ENCODE measurements around the gene NDUFV2. TPM values are rescaled to one million over a fixed set of nuclear protein-coding genes. Genes with fewer than 3 reads are reported as not detected.
"Not testable (repeated sequence)": the region's sequence is repeated elsewhere in the genome, so short reads cannot be mapped to it uniquely, and the experiment has no call there.

Gene NDUFV2
- total RNA-seq, 1 donor from 2014 or later, result 93.2 TPM

DNA sequence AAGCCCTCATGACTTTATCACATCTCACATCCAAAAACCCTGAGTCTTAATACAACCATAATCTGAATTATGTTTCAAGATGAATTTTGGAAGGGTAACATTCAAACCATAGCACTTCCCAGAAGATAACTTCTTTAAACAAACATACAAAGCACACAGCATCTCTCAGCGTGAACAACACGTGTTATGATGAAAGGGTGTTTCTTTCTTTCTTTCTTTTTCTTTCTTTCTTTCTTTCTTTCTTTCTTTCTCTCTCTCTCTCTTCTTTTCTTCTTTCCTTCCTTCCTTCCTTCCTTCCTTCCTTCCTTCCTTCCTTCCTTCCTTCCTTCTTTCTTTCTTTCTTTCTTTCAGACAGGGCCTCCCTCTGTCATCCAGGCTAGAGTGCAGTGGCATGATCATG is 13.8 kb upstream of the NDUFV2 start:
- not testable (repeated sequence) for DNase-seq (ENCODE audit: extremely low read depth, low read depth, low spot score)

DNA sequence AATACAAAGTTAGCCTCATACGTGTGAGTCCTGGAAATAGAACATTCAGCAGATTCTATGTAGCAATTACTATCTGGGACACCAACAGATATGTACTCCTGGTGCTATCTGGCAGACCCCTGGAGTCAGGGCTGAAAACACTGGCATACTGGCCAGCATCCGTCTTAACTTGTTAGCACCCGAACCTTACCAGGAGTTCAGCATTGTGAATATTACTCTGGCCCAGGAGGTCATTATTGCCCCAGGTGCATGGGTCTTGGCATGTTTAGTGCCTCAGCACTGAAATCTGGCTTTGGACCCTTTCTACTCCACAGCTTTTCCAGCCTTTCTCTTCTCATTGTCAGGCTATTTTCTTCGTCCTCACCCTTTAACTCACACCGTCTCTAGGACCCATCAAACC is 11.9 kb upstream of the NDUFV2 start:
- no peak for DNase-seq (ENCODE audit: extremely low read depth, low read depth, low spot score)

- no peak for DNase-seq (ENCODE audit: extremely low read depth, low read depth, low spot score)
Measured at GRCh38 chr18:9091066-9091476, 11.4 kb upstream of the NDUFV2 start.

DNA sequence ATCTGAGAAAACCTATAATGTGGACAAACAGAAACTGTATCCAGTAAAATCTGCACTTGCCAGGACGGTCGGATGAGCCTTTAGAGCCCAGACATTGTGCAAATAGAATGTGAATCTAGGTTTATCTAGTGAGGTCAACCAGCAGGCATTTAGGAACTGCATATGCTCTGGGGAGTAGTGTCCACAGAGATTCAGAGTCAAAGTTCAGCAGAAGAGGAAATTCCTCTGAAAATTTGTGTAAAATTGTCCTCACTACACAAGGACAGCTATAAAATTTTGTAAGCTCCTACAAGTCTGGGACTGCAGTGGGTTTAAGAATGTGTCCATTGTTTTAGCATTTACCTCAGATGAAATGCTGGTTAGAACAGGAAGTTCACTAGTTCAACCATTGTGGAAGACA is 9.8 kb upstream of the NDUFV2 start:
- DNase-seq (ENCODE audit: extremely low read depth, low read depth, low spot score), result no peak

GRCh38 chr18:9093109-9093508 is 9.4 kb upstream of the NDUFV2 start:
- DNase-seq (ENCODE audit: extremely low read depth, low read depth, low spot score), result not testable (repeated sequence)

DNA sequence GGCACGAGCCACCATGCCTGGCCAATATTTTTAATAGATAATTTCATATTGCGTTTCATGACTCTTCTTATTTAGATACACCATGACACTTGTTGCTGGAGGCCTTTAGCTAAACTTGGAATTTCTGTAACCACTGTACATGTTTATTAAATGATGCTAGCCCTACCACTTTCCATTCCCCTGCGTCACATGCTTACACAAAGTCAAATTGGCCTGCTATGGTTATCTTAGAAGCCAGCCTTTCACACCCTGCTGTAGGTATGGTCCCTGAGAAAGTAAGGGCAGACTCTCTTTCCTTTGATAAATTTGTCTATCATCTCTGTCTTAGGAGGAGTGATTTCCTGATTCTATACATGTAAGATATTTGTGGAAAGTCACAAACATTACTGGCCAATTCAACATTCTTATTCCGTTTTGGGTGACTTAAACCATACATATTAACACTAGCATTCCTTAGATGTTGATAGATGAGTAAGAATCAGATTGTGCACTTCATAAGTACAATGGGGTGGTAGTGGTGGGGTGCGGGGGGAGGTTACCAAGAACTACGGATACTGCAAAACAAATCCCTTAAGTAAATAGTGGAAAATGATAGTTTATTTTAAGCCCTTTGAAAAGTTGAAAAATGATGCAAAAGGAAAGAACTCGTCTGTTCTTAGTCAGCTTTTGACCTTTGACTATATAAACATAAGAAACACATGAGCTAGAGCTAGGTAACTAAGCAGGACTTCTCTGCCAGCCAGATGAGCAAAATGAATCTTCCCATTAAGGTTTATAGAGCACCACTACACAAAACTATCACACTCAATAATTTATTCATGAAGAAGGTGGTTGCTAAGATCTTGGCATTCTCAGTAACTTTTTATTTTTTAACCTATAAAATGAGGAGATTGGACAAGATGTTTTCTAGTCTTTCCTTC is 7.9 kb upstream of the NDUFV2 start:
- no peak for DNase-seq (ENCODE audit: extremely low read depth, low read depth, low spot score)

DNA sequence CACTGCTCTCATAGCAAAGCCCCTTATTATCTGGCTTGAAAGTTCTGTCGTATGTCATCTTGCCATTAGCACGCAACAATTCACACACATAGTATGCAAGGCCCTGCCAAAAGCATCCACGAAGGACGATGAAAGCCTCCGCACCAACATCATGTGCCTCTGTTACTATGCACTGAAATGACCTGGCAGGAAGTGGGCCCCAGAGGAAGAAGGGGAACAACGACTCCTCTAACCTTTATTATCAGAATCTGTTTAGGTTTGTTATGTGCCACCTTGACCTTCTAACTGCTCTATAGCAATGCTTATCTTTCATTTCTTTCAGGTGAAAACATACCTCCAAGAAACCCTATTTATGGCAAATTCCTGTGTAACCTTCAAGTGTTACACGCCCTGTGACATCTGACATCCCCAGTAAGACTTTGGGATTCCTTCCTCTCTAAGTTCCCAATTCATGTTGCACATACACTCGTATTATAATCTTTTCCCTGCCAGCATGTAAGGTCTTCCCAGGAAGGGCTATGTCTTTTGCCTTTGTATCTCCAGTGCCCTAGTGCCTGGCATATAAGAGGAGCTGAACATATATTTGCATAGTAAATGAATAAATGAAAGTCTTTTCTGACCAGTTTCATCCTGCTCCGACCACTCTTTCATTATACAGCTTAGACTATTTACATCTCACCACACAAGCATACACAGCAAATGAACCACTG is 7.0 kb upstream of the NDUFV2 start:
- no peak for DNase-seq (ENCODE audit: extremely low read depth, low read depth, low spot score)

GRCh38 chr18:9096007-9096371 is 6.5 kb upstream of the NDUFV2 start:
- no peak for DNase-seq (ENCODE audit: extremely low read depth, low read depth, low spot score)

GRCh38 chr18:9096685-9097084 is 5.8 kb upstream of the NDUFV2 start:
- DNase-seq (ENCODE audit: extremely low read depth, low read depth, low spot score), result no peak

- DNase-seq (ENCODE audit: extremely low read depth, low read depth, low spot score), result no peak
Measured at GRCh38 chr18:9097349-9097748, 5.2 kb upstream of the NDUFV2 start.

- no peak for DNase-seq (ENCODE audit: extremely low read depth, low read depth, low spot score)
Measured at GRCh38 chr18:9100796-9101195, 1.7 kb upstream of the NDUFV2 start.

DNA sequence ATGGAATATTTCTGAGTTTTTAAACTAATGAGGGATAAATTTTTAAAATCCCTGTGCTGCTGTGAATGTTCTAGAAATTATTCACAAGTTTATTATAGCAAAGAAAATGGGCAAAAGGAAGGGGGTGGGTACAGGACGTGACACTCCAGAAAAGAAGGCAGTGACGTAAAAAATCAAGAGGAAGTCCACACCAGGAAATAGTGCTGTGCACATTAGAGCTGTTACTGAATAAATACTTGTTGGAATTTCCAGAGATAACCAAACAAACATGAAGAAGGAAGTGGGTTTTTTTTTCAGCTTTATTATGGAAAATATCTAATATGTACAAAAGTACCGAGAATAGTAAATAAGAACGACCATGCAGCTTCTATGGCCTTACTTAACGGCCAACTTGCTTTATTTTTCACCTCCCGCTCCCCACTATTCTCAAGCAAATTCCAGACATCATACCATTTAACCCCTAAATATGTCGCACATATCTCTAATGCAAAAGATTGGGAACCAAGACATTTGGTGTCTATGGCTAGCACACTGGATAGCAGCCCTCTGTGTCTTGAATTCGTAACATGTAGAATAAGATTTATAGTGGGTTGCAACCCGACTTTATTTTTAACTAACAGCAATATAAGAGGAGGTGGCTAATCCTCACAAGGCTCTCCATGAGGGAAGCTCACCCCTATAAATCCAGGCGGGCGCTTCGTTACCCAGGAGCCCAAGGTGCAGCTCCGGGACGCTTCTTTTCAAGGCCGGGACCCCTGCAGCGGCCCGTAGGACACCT is 580 bp upstream of the NDUFV2 start:
- no peak for DNase-seq (ENCODE audit: extremely low read depth, low read depth, low spot score)

GRCh38 chr18:9103376-9103873 is 926 bp downstream of the NDUFV2 start:
- no peak for DNase-seq (ENCODE audit: extremely low read depth, low read depth, low spot score)

- DNase-seq (ENCODE audit: extremely low read depth, low read depth, low spot score), result no peak
Measured at GRCh38 chr18:9104244-9104901, 1.9 kb downstream of the NDUFV2 start.

DNA sequence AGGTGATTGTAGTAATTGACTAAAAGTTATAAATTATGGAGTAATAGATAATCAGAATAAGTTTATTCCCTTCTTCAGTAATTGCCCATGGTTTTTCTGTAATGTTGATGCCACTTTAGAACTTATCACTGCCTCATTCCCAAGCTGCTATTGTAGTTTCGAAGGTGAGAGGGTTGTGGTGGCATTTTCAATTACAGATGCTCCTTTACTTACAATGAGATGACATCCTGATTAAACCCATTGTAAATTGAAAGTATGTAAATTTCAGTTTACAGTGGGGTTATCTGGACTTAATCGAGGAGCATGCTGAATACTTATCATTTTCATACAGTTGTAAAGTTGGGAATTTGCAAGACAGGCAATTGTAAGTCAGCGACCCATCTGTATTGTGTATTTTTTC is 2.9 kb downstream of the NDUFV2 start:
- no peak for DNase-seq (ENCODE audit: extremely low read depth, low read depth, low spot score)

- DNase-seq (ENCODE audit: extremely low read depth, low read depth, low spot score), result no peak
Measured at GRCh38 chr18:9106094-9106493, 3.6 kb downstream of the NDUFV2 start.

- DNase-seq (ENCODE audit: extremely low read depth, low read depth, low spot score), result no peak
Measured at GRCh38 chr18:9106800-9107584, 4.5 kb downstream of the NDUFV2 start.

GRCh38 chr18:9108911-9109310 is 6.4 kb downstream of the NDUFV2 start:
- DNase-seq (ENCODE audit: extremely low read depth, low read depth, low spot score), result no peak

DNA sequence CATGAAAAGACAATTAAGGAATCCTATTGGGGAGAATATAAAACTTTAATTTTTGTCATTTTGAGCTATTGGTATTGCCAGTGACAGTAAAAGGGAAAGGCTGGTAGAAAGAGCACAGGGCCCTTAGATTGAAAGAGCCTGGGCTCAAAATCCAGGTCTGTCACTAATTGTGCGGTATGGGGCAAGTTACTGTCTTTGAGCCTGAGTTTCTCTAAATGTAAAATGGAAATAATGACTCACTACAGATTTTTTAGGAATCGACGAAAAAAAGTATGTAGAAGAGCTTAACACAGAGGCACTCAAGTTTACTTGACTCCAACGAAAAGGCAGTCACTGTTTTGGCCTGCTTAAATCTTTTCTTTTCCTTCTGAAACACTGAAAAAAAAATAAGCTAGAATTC is 7.0 kb downstream of the NDUFV2 start:
- DNase-seq (ENCODE audit: extremely low read depth, low read depth, low spot score), result no peak

Data from glomerular endothelial cell (primary cell).